Aortic smooth muscle cell (primary cell): Measurements from ENCODE around the gene RNF149. TPM values are rescaled to one million over a fixed set of nuclear protein-coding genes. Genes with fewer than 3 reads are reported as not detected.

Experiments
- total RNA-seq: library from RNA; depleted of rRNA; stranded (reverse); fragments of >200 nt; gene quantifications from 2 replicates; pipeline ENCODE4 v1.2.3, GENCODE V29; 2014

Gene RNF149
- total RNA-seq: 37.5 and 38.5 TPM in 2 replicates

GRCh38 chr2:101308432-101309210 lies at the start of gene RNF149:
Gene RNF149 (minus strand): TSS chr2:101308701. CDS start chr2:101308588, 113 bp downstream.

GRCh38 chr2:101252408-101253012 lies 56.0 kb downstream of the RNF149 start, which contains the start of gene CNOT11:
Gene CNOT11 (plus strand): TSS chr2:101252886. CDS start chr2:101252965, 79 bp downstream.

Other genes starting within 250 kb of the RNF149 start
- 35.3 and 39.4 TPM in 2 replicates for gene TBC1D8, start 157.3 kb downstream of the RNF149 start, total RNA-seq
- 15.3 and 16.2 TPM in 2 replicates for gene CNOT11, start 55.8 kb downstream of the RNF149 start, total RNA-seq
- 0.37 and 1.1 TPM in 2 replicates for gene CREG2, start 78.8 kb upstream of the RNF149 start, total RNA-seq
- 15.5 and 20.3 TPM in 2 replicates for gene RFX8, start 166.4 kb upstream of the RNF149 start, total RNA-seq